ENCODE measurements around the gene C21orf91.

DNA sequence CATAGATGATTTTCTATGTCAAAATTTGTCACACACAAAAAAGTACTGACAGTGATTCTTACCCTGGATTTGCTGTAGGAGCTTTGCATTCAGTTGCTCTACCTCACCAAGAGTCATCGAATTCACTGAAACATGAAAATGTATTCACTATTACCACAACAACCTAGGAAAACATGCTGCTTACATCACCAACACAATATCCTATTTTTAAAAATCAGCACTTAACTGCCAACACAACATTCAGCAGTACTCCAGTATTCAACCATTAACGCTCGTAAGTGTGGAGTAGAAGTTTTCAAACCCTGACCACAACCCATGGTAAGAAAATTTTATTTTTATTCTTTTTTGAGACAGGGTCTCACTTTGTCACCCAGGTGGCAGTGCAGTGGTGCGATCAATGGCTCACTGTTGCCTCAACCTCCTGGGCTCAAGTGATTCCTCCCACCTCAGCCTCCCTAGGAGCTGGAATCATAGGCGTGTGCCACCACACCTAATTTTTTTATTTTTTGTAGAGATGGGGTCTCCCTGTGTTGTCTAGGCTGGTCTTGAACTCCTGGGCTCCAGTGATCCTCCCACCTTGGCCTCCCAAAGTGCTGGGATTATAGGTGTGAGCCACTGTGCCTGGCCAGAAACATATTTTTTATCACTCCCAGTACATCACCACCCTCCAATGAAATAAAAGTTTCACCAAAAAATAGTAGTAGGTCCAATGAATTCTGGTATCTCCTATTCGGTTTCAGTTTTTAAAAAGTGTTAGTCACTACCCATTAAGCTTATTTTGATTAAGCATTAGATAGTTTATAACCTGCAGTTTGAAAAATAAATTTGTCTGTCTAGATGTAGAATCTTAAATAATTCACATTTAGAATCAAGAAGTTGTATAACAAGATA is 23.8 kb downstream of the C21orf91 start:
- TF ChIP-seq POLR2A (IDR thresholded peaks at IDR 0.05; ENCODE audit: low read length) (no peak), GATA1 (IDR thresholded peaks at IDR 0.05; ENCODE audit: low read depth, low read length) (no peak)
